HG03469 (cell line): Measurements from ENCODE around the gene PGC.

Source experiments
- ATAC-seq: cut with Tn5 transposase; IDR thresholded peaks from one replicate; pipeline ENCODE4 v1.9.1; 2021; ENCODE audit warnings: mild to moderate bottlenecking, moderate library complexity, moderate number of reproducible peaks; ENCODE audit not compliant: unreplicated experiment

Gene PGC

GRCh38 chr6:41702771-41703494 is 44.3 kb downstream of the PGC start:
- no peak for ATAC-seq

GRCh38 chr6:41702089-41702745 is 45.0 kb downstream of the PGC start:
- no peak for ATAC-seq

- ATAC-seq, result no peak
These were observed 46.5 kb downstream of the PGC start for GRCh38 chr6:41700463-41701347.

GRCh38 chr6:41699063-41699462 is 48.1 kb downstream of the PGC start:
- no peak for ATAC-seq

- no peak for ATAC-seq
These were observed 49.1 kb downstream of the PGC start for GRCh38 chr6:41697861-41698781.

GRCh38 chr6:41696788-41697187 is 50.4 kb downstream of the PGC start:
- no peak for ATAC-seq

- ATAC-seq, result no peak
These were observed 51.4 kb downstream of the PGC start for GRCh38 chr6:41695825-41696224.

- ATAC-seq, result no peak
These were observed 52.2 kb downstream of the PGC start for GRCh38 chr6:41694815-41695526.

GRCh38 chr6:41693281-41694240 is 53.6 kb downstream of the PGC start:
- no peak for ATAC-seq

- no peak for ATAC-seq
These were observed 54.5 kb downstream of the PGC start for GRCh38 chr6:41692730-41693129.

- no peak for ATAC-seq
These were observed 55.0 kb downstream of the PGC start for GRCh38 chr6:41692080-41692675.

- no peak for ATAC-seq
These were observed 55.6 kb downstream of the PGC start for GRCh38 chr6:41691426-41692079.

- ATAC-seq, result no peak
These were observed 56.5 kb downstream of the PGC start for GRCh38 chr6:41690541-41691330.

GRCh38 chr6:41689171-41690008 is 57.8 kb downstream of the PGC start:
- ATAC-seq, result no peak

GRCh38 chr6:41688256-41688965 is 58.8 kb downstream of the PGC start:
- no peak for ATAC-seq
